ENCODE measurements around the gene HDHD3.

Gene HDHD3

GRCh38 chr9:113363336-113363735 lies 13.4 kb downstream of the HDHD3 start:
- DNase-seq (ENCODE audit: low spot score) = no peak

GRCh38 chr9:113361304-113362018 lies 15.3 kb downstream of the HDHD3 start:
- DNase-seq (ENCODE audit: low spot score) = no peak

GRCh38 chr9:113360242-113360842 lies 16.4 kb downstream of the HDHD3 start:
- DNase-seq (ENCODE audit: low spot score) = no peak

- no peak for DNase-seq (ENCODE audit: low spot score)
These were observed 17.4 kb downstream of the HDHD3 start for GRCh38 chr9:113359385-113359784.

GRCh38 chr9:113356686-113357292 lies 20.0 kb downstream of the HDHD3 start:
- DNase-seq (ENCODE audit: low spot score) = no peak

DNA sequence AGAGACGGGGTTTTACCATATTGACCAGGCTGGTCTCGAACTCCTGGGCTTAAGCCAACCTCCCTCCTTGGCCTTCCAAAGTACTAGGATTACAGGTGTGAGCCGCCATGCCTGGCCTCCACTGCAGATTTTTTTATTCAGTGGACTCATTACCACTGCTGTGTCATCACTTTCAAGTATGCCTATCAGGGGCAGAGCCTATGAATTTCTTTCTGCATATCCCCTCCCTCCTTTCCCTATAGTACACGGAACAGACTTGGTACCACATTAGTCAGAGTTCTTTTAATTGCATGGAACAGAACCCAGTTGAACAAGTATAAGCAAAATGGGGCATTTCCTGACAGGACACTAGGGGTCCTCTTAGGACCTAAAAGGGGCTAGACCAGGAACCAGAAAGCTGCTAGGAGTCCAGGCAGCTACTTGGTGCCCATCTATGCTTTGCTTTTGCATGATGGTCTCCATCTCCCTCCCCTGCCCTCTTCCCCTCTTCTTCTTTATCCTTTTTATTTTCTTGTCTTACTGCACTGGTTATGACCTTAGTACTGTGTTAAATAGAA lies 21.7 kb downstream of the HDHD3 start:
- DNase-seq (ENCODE audit: low spot score) = no peak

DNA sequence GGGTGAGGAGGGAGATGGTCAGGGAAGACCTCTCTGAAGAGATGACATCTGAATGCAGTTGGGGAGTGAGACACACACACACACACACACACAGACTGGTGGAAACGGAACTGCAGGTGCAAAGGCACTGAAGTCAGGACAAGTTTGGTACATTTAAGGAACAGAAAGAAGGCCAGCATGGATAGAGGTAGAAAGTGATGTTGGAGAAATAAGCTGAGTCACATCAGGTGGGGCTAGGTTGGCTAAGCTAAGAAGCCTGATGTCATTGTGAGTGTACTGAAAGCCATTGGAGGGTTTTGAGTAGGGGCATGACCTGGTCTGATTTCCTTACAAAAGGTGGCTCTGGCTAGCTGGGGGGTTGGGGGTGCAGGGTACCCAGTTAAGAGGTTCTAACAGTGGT lies 24.4 kb downstream of the HDHD3 start:
- no peak for DNase-seq (ENCODE audit: low spot score)

- DNase-seq (ENCODE audit: low spot score) = no peak
These were observed 24.8 kb downstream of the HDHD3 start for GRCh38 chr9:113352006-113352405.

DNA sequence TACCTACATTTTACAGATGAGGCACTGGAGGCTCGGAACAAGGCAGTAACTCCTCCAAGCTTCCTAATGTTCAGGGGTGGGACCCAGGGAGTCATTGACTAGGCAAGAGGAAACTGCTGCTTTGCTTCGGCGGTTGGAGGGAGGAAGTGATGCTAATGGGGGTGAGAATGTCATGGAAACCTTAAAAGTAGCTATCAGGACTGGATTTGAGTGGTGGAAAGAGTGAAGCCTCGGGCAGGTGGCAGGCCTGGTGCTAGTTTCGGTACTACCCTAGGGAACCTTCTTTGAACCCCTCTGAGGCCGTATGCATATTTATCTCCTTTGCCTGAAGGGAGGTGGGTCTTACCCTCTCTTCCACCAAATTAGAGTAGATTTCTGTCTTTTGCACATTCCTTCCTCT lies 25.8 kb downstream of the HDHD3 start:
- DNase-seq (ENCODE audit: low spot score) = no peak

DNA sequence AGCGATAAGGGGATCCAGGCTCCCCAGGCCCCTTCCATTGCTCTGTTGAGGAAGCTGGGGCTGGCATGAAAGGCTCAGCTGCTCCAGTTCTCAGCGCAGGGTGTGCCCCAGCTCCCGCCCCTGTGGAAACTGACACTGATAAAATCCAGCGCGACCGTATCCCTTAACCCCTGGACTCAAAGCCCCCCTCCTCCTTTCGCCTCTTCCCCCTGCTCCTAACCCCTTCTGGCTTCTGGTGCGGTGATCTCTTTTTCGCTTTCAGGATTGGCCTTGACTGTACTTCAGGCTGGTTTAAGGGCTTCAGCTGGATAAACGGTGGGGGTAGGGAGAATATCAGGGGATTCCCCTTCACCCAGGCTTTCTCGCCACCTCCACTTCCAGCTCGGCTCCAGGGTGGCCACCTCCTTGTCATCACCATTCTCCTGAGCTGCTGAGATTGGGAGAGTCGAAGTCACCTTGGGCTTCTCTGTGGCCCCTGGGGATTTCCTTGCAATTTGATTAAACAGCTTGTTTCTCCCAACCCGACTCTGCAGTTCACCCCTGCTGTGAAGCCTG lies 26.6 kb downstream of the HDHD3 start:
- DNase-seq (ENCODE audit: low spot score) = no peak

GRCh38 chr9:113349445-113350094 lies 27.2 kb downstream of the HDHD3 start, which contains the start of gene BSPRY:
Gene BSPRY, plus strand, starts transcription at chr9:113349541. Its CDS starts 39 bp downstream, at chr9:113349580.
- DNase-seq (ENCODE audit: low spot score) = no peak

- no peak for DNase-seq (ENCODE audit: low spot score)
These were observed 27.7 kb downstream of the HDHD3 start for GRCh38 chr9:113349066-113349444.

- no peak for DNase-seq (ENCODE audit: low spot score)
These were observed 28.3 kb downstream of the HDHD3 start for GRCh38 chr9:113348437-113348836.

GRCh38 chr9:113345671-113346070 lies 31.1 kb downstream of the HDHD3 start:
- no peak for DNase-seq (ENCODE audit: low spot score)

GRCh38 chr9:113345190-113345589 lies 31.6 kb downstream of the HDHD3 start:
- no peak for DNase-seq (ENCODE audit: low spot score)

- DNase-seq (ENCODE audit: low spot score) = no peak
These were observed 33.0 kb downstream of the HDHD3 start for GRCh38 chr9:113343732-113344231.

DNA sequence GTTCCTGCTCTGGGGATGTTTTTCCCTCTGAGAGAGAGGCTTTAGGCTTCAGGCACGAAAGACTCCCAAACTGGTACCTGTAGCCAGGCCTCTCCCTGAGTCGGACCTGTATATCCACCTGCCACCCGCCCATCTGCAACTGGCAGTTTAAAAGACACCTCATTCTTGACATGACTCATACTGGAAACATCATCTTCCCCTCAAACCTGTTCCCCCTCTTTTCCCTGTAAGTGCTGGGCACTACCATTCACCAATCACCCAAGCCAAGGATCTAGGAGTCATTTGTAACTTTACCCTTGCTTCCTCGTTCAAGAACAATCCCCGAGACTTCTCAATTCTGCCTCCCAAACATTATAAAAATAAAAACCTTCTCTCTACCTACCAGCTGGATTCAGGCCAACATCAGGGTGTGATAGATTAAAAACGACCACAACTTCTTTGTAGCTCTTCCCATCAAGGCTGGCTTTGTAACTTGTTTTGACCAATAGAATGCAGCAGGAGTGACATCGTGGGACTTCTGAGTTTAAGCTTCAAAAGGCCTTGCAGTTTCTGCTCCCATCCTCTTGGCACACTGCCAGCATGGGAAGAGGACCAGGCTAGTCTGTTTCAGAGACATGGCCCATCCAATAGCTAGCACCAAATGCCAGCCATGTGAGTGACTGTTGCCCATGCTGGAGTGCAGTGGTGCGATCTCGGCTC lies 34.9 kb downstream of the HDHD3 start:
- DNase-seq (ENCODE audit: low spot score) = no peak

- DNase-seq (ENCODE audit: low spot score) = peak; percentile 95
These were observed 36.6 kb downstream of the HDHD3 start, which contains the start of gene WDR31 for GRCh38 chr9:113340011-113340699. Gene WDR31, minus strand, starts transcription at chr9:113340275. Its CDS starts 8,253 bp downstream, at chr9:113332022.

- DNase-seq (ENCODE audit: low spot score) = no peak
These were observed 39.1 kb downstream of the HDHD3 start for GRCh38 chr9:113337714-113338113.

- DNase-seq (ENCODE audit: low spot score) = no peak
These were observed 45.0 kb downstream of the HDHD3 start for GRCh38 chr9:113331780-113332179.

Measured in left forelimb (tissue), 1 donor.